HepG2 (cell line): ENCODE data around the gene KIF3C. TPM values are rescaled to one million over a fixed set of nuclear protein-coding genes. Genes with fewer than 3 reads are reported as not detected.
A peak's percentile ranks its signal among the peaks of the same experiment; 100 is the strongest.

Experiments used
- BHLHE40 ChIP-seq: IDR thresholded peaks from 2 replicates; pipeline ENCODE4 v1.6.1; 2011; ENCODE audit warnings: low read length, improper control_type of control experiment
- ERF ChIP-seq: IDR thresholded peaks from 2 replicates; pipeline ENCODE4 v1.6.1; 2018; ENCODE audit warnings: missing biosample characterization, missing genetic modification reagents
- GTF3A ChIP-seq: sonication (generic); formaldehyde crosslinking; conservative IDR thresholded peaks from 2 replicates; pipeline ENCODE4 v1.4.0; 2020; ENCODE audit warnings: mild to moderate bottlenecking, missing genetic modification reagents
- MTA3 ChIP-seq: sonication (generic); formaldehyde crosslinking; IDR thresholded peaks from 2 replicates; pipeline ENCODE4 v1.4.0; 2020; ENCODE audit warnings: missing genetic modification reagents
- NCOA5 ChIP-seq: sonication (generic); formaldehyde crosslinking; IDR thresholded peaks from 2 replicates; pipeline ENCODE4 v1.4.0; 2020; ENCODE audit warnings: missing genetic modification reagents
- NFYC ChIP-seq: IDR thresholded peaks from 2 replicates; pipeline ENCODE4 v1.6.1; 2016; ENCODE audit warnings: missing genetic modification reagents, missing compliant biosample characterization
- TRIM24 ChIP-seq: sonication (generic); formaldehyde crosslinking; IDR thresholded peaks from 2 replicates; pipeline ENCODE4 v1.8.0; 2022; ENCODE audit warnings: mild to moderate bottlenecking, missing genetic modification reagents
- YY1 ChIP-seq: IDR thresholded peaks from 2 replicates; pipeline ENCODE4 v1.6.1; 2011; ENCODE audit warnings: low read length, low read depth, moderate library complexity, mild to moderate bottlenecking; ENCODE audit not compliant: insufficient read depth, insufficient replicate concordance
- ZFX ChIP-seq: sonication (generic); formaldehyde crosslinking; IDR thresholded peaks from 2 replicates; pipeline ENCODE4 v1.4.0; 2020; ENCODE audit warnings: mild to moderate bottlenecking, low read depth, missing genetic modification reagents, moderate library complexity
- ZKSCAN8 ChIP-seq: IDR thresholded peaks from 2 replicates; pipeline ENCODE4 v1.6.1; 2016; ENCODE audit warnings: borderline replicate concordance, missing genetic modification reagents, missing compliant biosample characterization
- ZMYM4 ChIP-seq: sonication (generic); formaldehyde crosslinking; IDR thresholded peaks from 2 replicates; pipeline ENCODE4 v1.8.1; 2023; ENCODE audit warnings: mild to moderate bottlenecking, missing genetic modification reagents
- ZNF136 ChIP-seq: sonication (generic); formaldehyde crosslinking; IDR thresholded peaks from 2 replicates; pipeline ENCODE4 v1.8.1; 2022; ENCODE audit warnings: low read depth, mild to moderate bottlenecking, moderate library complexity, missing genetic modification reagents
- ZNF225 ChIP-seq: sonication (generic); formaldehyde crosslinking; IDR thresholded peaks from 2 replicates; pipeline ENCODE4 v1.4.0; 2020; ENCODE audit warnings: mild to moderate bottlenecking, missing genetic modification reagents
- ZNF501 ChIP-seq: sonication (generic); formaldehyde crosslinking; IDR thresholded peaks from 2 replicates; pipeline ENCODE4 v1.5.1; 2020; ENCODE audit warnings: mild to moderate bottlenecking, moderate library complexity, missing genetic modification reagents
- ZNF510 ChIP-seq: sonication (generic); formaldehyde crosslinking; IDR thresholded peaks from 2 replicates; pipeline ENCODE4 v1.4.0; 2020; ENCODE audit warnings: low read depth, mild to moderate bottlenecking, missing genetic modification reagents
- ZNF563 ChIP-seq: sonication (generic); formaldehyde crosslinking; IDR thresholded peaks from 2 replicates; pipeline ENCODE4 v1.8.0; 2022; ENCODE audit warnings: mild to moderate bottlenecking, moderate library complexity, missing genetic modification reagents
- ZNF652 ChIP-seq: IDR thresholded peaks from 2 replicates; pipeline ENCODE4 v1.6.1; 2016; ENCODE audit warnings: low read depth, borderline replicate concordance
- polyA plus RNA-seq, 8 experiments: library from polyadenylated mRNA; depleted of rRNA in 3 of 8; stranded (reverse) in 7 of 8; unstranded in 1 of 8; fragments of >200 nt; fragmentation: Illumina TruSeq in 4 of 8; extraction: Trizol in 4 of 8; gene quantifications; 2 replicates each; pipeline versions ENCODE4 v1.2.1 to v1.2.3, GENCODE V29; 2011 to 2016; ENCODE audit warnings: low read depth in 4 of 8, missing spikeins in 1 of 8, mixed read lengths in 1 of 8; ENCODE audit not compliant: insufficient read depth in 1 of 8
- total RNA-seq, 5 experiments: library from RNA; depleted of rRNA; stranded (reverse); fragments of >200 nt; fragmentation: Illumina TruSeq; extraction: Trizol; gene quantifications; 2 replicates each; pipeline ENCODE4 v1.2.3, GENCODE V29; 2016; ENCODE audit warnings: low read depth in 1 of 5
- TF ChIP-seq, protein P1 (sequence below): sonication (generic); formaldehyde crosslinking; IDR thresholded peaks from 2 replicates; pipeline ENCODE4 v1.8.0; 2022; ENCODE audit warnings: mild to moderate bottlenecking, missing genetic modification reagents; ENCODE audit not compliant: insufficient replicate concordance
- TF ChIP-seq, protein P2 (sequence below): sonication (generic); formaldehyde crosslinking; IDR thresholded peaks from 2 replicates; pipeline ENCODE4 v1.4.0; 2020; ENCODE audit warnings: missing genetic modification reagents
- TF ChIP-seq, protein P3 (sequence below): sonication (generic); formaldehyde crosslinking; IDR thresholded peaks from 2 replicates; pipeline ENCODE4 v1.5.1; 2020; ENCODE audit warnings: missing genetic modification reagents, mild to moderate bottlenecking, borderline replicate concordance
- TF ChIP-seq, protein P4 (sequence below): sonication (generic); formaldehyde crosslinking; IDR thresholded peaks from 2 replicates; pipeline ENCODE4 v1.4.0; 2020; ENCODE audit warnings: mild to moderate bottlenecking, missing genetic modification reagents

KIF3C gene
- total and polyA plus RNA-seq, 2 of the 13 experiments (the other 11 are each of a cell fraction or from before 2014, with no cell fraction given) = 3.6 to 4.9 TPM

DNA sequence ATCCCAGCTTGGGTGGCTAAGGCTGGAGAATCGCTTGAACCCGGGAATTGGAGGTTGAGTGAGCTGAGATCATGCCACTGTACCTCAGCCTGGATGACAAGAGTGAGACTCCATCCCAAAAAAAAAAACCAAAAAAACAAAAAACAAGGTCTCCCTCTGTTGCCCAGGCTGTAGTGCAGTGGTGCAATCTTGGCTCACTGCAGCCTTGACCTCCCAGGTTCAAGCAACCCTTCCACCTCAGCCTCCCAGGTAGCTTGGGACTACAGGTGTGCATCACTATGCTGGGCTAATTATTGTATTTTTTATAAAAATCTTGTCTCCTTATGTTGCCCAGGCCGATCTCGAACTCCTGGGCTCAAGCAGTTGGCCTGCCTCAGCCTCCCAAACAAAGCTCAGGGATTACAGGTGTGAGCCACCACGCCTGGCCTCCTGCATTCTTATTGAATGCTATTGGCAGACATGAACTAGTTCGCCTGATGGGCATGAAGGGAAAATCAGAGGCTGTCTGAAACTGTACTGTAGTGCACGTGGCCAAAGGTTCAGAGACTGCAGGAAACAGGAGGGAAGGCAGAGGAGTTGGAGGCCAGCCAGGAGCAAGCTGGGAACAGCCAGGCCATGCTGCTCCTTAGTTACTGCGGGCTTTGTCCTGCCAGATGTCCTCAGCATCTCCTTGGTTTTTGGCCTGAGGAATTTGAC, 88.0 kb downstream of the KIF3C start (continued):
- TF ChIP-seq, protein P1, sequence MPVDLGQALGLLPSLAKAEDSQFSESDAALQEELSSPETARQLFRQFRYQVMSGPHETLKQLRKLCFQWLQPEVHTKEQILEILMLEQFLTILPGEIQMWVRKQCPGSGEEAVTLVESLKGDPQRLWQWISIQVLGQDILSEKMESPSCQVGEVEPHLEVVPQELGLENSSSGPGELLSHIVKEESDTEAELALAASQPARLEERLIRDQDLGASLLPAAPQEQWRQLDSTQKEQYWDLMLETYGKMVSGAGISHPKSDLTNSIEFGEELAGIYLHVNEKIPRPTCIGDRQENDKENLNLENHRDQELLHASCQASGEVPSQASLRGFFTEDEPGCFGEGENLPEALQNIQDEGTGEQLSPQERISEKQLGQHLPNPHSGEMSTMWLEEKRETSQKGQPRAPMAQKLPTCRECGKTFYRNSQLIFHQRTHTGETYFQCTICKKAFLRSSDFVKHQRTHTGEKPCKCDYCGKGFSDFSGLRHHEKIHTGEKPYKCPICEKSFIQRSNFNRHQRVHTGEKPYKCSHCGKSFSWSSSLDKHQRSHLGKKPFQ (CRISPR knock-in tag) = peak; percentile 48
- TF ChIP-seq ZNF136 (CRISPR knock-in tag) = 0 out of 2 replicates have a peak, but pooled peaks have one; percentile 88
- TF ChIP-seq ZFX (CRISPR knock-in tag) = peak; percentile 54
- no peak for TF ChIP-seq MTA3
- 0 out of 2 replicates have a peak, but pooled peaks have one; percentile 39 for TF ChIP-seq GTF3A (CRISPR knock-in tag)
- TF ChIP-seq, protein P2, sequence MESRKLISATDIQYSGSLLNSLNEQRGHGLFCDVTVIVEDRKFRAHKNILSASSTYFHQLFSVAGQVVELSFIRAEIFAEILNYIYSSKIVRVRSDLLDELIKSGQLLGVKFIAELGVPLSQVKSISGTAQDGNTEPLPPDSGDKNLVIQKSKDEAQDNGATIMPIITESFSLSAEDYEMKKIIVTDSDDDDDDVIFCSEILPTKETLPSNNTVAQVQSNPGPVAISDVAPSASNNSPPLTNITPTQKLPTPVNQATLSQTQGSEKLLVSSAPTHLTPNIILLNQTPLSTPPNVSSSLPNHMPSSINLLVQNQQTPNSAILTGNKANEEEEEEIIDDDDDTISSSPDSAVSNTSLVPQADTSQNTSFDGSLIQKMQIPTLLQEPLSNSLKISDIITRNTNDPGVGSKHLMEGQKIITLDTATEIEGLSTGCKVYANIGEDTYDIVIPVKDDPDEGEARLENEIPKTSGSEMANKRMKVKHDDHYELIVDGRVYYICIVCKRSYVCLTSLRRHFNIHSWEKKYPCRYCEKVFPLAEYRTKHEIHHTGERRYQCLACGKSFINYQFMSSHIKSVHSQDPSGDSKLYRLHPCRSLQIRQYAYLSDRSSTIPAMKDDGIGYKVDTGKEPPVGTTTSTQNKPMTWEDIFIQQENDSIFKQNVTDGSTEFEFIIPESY = no peak
- peak; percentile 61 for TF ChIP-seq BHLHE40
- peak; percentile 59 for TF ChIP-seq ZNF501 (CRISPR knock-in tag)
- no peak for TF ChIP-seq TRIM24 (CRISPR knock-in tag)
- no peak for TF ChIP-seq NCOA5 (CRISPR knock-in tag)
- no peak for TF ChIP-seq YY1
- peak; percentile 48 for TF ChIP-seq NFYC
- peak; percentile 55 for TF ChIP-seq ZMYM4 (CRISPR knock-in tag)
- TF ChIP-seq ZNF225 = no peak
- TF ChIP-seq ZNF652 (CRISPR knock-in tag) = no peak
- peak; percentile 84 for TF ChIP-seq ERF (CRISPR knock-in tag)
- TF ChIP-seq, protein P3, sequence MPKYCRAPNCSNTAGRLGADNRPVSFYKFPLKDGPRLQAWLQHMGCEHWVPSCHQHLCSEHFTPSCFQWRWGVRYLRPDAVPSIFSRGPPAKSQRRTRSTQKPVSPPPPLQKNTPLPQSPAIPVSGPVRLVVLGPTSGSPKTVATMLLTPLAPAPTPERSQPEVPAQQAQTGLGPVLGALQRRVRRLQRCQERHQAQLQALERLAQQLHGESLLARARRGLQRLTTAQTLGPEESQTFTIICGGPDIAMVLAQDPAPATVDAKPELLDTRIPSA (CRISPR knock-in tag) = no peak
- no peak for TF ChIP-seq ZNF510
- TF ChIP-seq, protein P4, sequence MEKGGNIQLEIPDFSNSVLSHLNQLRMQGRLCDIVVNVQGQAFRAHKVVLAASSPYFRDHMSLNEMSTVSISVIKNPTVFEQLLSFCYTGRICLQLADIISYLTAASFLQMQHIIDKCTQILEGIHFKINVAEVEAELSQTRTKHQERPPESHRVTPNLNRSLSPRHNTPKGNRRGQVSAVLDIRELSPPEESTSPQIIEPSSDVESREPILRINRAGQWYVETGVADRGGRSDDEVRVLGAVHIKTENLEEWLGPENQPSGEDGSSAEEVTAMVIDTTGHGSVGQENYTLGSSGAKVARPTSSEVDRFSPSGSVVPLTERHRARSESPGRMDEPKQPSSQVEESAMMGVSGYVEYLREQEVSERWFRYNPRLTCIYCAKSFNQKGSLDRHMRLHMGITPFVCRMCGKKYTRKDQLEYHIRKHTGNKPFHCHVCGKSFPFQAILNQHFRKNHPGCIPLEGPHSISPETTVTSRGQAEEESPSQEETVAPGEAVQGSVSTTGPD = no peak
- TF ChIP-seq ZNF563 (CRISPR knock-in tag) = 0 out of 2 replicates have a peak, but pooled peaks have one; percentile 19
- peak; percentile 42; the same call in 1 of the 2 replicates for TF ChIP-seq ZKSCAN8 (CRISPR knock-in tag)
